SH-SY5Y (cell line): ENCODE measurements around the gene KRT5.

Experiments used
- GATA2 ChIP-seq: IDR thresholded peaks from 2 replicates; pipeline ENCODE4 v1.6.1; 2011; ENCODE audit warnings: mild to moderate bottlenecking, low read depth, low read length
- GATA3 ChIP-seq: IDR thresholded peaks from 2 replicates; pipeline ENCODE4 v1.6.1; 2011; ENCODE audit warnings: low read depth, mild to moderate bottlenecking, low read length, moderate library complexity

DNA sequence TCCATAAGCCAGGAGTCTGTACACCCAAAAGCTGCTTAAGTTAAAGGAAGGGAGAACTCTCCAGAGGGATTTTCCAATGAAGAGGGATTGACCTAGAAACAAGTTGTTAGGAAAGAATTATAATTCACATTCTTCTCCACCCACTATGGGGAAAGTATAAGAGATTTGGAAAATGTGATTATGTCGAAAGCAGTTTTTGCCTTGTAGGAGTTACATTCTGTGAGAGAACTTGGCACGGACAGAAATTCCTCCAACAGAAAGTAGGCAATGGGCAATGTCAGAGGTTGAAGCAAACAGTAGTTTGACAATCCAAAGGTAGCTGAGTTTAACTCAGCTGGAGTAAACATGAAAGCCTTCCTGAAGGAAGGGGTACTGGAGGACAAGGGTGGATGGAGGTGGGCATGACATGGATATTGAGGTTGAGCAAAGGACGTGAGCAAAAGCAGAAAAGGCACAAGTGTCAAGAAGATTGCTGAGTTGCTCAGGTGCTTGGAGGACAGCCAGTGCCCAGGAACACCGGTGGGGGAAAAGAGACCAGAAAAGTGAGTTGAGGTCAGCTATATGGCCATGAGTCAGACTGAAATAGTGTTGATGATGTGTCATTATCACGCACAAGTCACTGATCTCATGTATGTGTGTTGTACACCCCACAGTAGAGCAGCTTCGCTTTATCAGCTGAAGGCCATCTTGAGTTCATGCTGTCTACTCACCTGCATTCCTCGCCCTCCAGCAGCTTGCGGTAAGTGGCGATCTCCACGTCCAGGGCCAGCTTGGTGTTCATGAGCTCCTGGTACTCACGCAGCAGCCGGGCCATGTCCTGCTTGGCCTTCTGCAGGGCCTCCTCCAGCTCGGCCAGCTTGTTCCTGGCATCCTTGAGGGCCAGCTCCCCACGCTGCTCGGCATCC is 4.0 kb downstream of the KRT5 start:
- TF ChIP-seq GATA2 (no peak), GATA3 (no peak)
